Femur (tissue), 1 donor: Measurements from ENCODE around the gene PHF20.
"Not testable (repeated sequence)": the region's sequence is repeated elsewhere in the genome, so short reads cannot be mapped to it uniquely, and the experiment has no call there.

Source experiments
- DNase-seq: peaks from one replicate; pipeline ENCODE4 v3.0.0-alpha.2; 2017

The PHF20 gene

DNA sequence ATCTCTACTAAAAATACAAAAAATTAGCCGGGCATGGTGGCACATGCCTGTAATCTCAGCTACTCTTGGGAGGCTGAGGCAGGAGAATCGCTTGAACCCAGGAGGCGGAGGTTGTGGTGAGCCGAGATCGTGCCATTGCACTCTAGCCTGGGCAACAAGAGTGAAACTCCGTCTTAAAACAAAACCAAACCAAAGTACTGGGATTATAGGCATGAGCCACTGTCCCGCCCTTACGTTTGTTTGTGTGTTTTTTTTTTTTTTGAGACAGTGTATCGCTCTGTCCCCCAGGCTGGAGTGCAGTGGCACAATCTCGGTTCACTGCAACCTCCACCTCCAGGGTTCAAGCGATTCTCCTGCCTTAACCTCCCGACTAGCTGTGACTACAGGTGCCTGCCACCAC, 12.0 kb downstream of the PHF20 start:
- DNase-seq = not testable (repeated sequence)

DNA sequence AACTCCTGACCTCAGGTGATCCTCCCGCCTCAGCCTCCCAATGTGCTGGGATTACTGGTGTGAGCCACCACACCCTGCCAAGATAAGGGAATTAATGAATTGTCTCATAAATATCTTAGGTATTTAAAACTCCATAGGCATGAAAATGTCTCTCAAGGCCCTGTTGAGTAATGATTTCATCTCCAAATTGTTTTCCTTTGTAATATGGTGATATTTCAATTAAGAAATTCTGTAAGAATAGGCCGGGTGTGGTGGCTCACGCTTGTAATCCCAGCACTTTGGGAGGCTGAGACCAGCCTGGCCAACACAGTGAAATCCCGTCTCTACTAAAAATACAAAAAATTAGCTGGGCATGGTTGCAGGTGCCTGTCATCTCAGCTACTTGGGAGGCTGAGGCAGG, 13.7 kb downstream of the PHF20 start:
- DNase-seq = not testable (repeated sequence)

DNA sequence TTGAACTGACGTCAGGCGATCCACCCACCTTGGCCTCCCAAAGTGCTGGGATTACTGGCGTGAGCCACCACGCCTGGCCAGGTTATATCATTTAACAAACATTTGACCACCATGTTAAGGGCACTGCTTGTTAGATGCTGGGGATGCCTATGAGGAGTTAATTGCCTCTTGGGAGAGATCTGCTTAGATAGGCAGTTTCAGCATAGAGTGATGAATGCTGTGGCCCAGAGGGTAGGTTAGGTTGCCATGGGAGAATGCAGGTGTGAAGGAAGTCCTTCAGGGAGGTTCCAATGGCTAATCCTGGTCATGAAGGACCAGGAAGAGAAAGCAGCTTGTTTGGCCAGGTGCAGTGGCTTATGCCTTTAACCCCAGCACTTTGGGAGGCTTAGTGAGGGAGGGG, 17.0 kb downstream of the PHF20 start:
- DNase-seq = no peak

DNA sequence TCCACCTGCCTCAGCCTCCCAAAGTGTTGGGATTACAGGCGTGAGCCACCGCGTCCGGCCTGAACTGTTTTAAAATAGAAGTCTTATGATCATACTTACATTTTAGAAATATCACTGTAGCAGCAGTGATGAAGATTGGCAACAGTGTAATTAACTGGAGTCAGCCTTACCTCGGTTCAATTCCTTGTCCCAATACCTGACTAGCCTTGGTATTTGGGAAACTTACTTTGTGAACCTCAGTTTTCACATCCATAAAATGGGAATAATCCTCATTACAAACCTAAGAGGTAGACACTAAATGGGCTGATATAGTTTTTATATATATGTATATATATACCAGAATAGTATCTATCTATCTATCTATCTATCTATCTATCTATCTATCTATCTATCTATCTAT, 19.3 kb downstream of the PHF20 start:
- no peak for DNase-seq

DNA sequence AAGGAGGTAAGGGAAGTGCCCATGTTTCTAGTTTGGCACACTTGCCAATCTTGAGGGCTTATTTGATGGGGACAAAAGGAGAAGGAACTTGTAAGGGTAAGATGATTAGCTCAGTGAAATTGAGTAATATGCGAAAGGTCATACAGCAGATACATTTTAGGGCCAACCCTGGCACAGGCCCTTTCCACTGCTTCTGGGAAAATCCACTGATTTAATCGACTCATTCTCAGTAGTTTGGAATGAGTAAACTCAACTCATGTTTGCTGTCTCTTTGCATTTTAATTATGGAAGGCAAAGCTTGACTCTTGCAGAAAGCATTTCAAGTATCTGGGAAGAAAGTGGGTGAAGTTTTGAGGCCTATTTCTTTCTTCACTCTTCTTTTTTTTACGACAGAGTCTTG, 20.0 kb downstream of the PHF20 start:
- DNase-seq = no peak

DNA sequence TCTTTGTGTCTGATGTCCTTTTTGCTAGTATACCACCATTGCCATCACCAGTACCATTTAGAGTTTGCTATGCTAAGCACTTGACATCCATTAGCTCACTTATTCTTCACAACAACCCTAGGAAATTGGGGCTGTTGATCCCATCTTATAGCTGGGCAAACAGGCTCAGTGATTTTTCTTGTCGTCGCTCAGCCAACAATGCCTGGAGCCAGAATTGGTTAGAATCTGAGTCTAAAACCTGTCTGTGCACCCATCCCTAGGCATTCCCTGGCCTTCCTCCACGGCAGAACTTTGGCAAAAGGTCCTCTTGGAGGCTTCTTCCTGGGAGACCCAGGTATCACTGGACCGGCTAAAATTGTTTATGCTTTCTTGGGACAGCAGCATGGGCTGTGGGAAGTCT, 20.9 kb downstream of the PHF20 start:
- no peak for DNase-seq

DNA sequence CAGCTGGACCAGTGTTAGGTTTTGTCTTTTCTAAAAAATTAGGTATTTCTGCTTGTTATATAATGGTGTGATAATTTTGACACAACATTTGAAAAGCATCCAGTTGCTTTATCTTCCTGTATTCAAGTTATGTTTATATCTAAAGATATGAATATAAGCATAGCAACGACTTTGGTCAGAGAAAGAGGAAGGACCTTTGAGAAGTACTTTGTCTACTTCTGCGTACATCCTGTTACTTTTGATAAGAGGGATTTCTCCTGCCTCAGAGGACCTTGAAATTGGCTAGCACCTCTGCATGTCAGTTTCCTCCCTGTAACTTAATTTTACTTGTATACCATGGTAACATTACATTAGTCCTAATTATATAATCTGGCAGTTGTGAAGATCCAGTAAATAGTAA, 24.8 kb downstream of the PHF20 start:
- DNase-seq = no peak

DNA sequence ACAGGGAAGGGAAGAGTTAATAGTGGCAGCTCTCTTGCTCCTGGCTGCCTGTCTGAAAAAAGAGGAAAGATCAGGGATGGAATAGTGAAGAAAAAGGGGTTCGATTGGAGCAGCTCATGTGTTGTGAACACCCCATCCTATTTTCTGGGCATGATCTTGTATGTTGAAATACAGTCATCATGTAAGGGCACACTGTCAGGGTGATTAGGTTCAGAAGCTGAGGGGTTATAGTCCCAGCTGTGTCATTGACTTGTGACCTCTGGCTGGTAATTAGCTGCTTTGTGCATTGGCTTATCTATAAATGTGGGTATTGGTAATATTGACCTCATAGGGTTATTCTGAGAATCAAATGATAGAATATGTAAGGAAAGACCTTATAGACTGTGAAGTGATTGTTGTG, 30.1 kb downstream of the PHF20 start:
- DNase-seq = no peak

DNA sequence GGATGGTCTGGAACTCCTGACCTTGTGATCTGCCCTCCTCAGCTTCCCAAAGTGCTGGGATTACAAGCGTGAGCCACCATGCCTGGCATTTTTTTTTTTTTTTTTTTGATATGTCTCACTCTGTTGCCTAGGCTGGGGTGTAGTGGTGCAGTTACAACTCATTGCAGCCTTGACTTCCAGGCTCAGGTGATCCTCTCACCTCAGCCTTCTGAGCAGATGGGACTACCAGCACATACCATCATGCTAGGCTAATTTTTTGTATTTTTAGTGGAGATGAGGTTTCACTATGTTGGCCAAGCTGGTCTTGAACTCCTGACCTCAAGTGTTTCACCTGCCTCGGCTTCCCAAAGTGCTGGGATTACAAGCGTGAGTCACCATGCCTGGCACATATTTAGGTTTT, 34.3 kb downstream of the PHF20 start:
- no peak for DNase-seq

DNA sequence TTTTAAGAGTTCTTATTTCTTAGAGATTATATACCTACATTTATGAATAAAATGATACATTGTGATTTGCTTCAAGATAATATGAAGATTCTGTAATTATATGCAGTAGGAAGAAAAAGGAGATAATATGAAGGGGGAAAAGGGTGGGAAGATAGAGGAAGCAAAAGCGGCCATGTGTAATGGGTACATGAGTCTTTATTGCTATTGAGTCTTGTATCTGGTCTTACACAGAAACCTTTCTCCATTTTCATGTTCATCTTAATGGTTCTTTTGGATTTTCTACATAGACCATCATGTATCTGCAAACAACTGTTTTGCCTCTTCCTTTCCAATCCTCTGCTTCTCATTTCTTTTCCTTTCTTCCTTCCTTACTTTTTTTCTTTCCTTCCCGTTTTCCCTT, 36.1 kb downstream of the PHF20 start:
- no peak for DNase-seq

DNA sequence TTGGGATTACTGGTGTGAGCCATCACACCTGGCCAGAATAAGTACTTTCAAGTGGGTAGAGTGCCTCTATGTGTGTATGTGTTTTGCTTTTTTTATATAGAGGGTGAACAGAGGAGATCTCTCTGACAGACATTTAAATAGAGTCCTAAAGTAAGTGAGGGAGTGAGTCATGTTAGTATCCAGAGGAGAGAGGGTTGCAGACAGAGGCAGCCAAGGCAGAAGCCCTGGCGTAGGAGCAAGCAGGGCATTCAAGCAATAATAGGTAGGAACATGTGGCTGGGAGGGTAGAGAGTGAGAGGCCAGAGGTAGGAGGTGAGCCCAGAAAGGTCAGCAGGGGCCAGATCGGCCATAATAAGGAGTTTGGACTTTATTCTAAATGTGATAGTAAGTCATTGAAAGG, 48.9 kb downstream of the PHF20 start:
- DNase-seq = no peak

DNA sequence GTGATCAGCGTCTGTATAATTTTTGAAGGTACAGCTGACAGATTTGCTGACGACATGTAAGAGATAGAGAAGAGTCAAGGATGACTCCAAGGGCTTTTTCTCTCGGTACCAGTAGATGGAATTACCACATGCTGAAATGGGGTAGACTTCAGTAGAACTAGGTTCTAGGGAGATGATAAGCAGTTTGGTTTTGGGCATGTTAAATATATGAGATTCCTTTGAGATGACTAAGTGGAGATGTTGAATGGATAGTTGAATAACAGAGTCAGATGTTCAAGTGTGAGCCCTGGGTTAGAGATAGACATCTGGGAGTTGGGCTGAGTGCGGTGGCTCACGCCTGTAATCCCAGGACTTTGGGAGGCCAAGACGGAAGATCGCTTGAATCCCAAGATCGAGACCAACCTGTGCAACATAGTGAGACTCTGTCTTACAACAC, 50.0 kb downstream of the PHF20 start:
- DNase-seq = no peak

DNA sequence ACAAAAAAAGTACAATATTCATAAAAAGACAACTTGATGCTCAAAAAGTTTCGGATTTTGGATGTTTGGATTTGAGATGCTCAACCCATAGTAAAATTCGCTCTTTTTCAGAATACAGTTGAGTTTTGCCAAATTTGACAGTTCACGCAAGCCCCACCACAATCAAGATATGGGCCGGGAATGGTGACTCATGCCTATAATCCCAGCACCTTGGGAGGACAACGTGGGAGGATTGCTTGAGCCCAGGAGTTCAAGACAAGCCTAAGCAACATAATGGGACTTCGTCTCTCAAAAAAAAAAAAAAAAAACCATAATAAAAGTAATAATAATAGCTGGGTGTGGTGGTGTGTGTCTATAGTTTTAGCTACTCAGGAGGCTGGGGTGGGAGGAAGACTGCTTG, 51.3 kb downstream of the PHF20 start:
- no peak for DNase-seq

DNA sequence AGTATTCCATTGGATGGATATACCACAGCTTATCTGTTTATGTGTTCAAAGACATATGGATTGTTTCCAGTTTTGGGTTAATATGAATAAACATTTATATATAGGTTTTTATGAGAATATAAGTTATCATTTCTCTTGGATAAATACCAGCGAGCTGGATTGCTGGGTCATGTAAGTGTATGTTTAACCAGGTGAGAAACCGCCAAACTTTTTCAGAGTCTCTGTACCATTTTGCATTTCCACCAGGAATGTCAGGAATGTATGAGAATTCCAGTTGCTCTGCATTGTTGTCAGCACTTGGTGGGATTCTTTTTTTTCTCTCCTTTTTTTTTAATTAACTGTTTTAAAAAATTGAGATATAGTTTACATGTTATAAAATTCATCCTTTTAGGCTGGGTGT, 52.1 kb downstream of the PHF20 start:
- no peak for DNase-seq

DNA sequence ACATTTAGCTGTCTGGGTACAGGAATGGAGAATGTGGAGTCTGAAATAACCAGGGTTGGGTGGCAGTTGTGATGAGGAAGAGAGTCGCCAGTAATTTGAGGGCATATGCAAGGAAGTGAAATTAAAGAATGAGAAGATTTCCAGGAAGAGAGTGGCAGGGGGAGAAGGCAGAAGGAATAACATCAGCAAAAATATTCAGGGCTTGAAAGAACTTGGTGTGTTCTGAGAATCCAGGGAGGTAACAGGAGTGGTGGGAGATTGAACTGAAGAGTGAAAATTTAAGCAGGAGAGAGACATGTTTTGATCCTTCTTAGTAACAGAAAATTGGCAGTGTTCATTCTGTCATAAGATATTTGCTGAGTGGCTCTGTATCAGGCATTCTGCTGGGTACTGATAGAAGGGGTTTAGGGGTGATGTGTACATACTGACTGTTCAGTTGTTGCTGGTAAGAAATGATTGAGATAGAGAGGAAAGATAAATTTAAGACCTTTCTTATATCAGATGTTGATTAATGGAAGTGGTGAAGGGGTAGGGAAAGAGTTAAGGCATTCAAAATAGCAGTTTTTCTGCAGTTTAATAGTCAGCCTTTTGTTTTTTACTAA, 54.7 kb downstream of the PHF20 start:
- no peak for DNase-seq

DNA sequence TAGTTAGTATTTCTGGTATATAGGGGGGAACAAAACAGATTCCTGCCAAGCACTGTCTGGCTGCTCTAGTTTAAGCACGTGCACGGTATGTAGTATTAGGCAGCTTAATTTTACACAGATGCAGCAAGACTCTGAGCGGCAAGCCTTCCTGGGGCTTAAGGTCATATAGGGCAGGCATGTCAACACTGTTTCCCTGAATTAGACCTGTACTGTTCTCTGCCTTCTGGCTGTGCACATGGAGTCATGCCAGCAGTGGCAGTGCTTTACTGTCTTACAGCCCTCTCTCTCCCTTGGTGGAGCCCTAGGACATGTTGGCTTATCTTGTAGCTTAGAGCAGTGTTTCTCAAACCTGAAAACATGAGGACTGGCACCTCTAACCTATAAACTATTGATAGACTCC, 56.6 kb downstream of the PHF20 start:
- no peak for DNase-seq

DNA sequence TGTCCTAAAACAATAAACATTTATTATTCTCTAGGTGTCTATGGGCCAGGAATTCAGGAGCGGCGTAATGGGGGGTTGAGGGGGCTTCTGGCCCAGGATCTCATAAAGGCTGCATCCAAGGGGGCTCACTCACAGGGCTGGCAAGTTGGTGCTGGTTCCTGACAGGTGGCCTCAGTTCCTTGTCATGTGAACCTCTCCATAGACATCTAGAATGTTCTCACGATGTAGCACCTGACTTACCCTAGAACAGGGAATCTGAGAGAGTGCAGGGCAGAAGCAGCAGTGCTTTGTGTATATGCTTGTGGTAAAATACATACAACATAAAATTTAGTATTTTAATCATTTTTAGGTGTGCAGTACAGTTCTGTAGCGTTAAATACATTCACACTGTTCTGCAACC, 57.1 kb downstream of the PHF20 start:
- DNase-seq = no peak

DNA sequence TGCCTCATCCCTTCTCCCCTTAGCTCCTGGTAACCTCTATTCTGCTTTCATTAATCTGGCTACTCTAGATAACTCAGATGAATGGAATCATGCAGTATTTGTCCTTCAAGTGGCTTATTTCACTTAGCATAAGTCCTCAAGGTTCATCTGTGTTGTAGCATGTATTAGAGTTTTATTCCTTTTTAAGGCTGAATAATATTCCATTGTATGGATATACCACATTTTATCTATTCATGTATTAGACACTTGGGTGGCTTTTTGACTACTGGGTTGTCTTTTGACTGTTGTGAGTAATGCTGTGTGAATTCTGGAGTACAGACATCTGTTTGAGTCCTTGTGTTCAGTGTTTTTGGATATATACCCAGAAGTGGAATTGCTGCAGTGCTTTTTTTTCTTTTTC, 58.4 kb downstream of the PHF20 start:
- no peak for DNase-seq

DNA sequence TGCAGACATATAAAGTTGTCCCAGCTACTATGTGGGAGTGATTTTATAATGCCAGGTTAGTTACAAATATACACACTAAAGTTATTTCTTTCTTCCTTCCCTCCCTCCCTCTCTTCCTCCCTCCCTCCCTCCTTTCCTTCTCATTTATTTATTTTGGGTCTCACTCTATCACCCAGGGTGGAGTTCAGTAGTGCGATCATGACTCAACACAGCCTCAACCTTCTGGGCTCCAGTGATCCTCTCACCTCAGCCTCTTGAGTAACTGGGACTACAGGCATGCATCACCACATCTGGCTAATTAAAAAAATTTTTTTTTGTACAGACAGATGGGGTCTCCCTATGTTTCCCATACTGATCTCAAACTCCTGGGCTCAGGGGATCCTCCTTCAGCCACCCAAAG, 59.2 kb downstream of the PHF20 start:
- no peak for DNase-seq

DNA sequence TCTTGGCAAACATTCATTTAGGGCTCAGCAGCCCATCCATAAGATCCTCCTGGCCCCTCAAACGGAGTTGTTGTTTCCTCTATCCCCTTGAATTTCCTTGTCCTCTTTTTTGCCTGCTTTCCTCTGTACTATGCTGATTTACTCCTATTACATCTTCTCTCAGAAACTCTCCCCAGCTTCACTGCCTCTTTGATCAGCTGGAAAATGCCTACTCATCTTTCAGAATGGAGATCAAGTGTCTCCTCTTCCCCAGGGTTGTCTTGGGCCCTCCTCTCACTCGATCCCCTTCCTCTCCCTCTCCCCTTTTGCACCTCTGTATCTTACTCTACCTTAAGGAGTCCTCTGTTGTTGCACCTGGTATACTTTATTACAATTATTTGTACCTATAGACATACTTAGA, 60.2 kb downstream of the PHF20 start:
- DNase-seq = no peak

DNA sequence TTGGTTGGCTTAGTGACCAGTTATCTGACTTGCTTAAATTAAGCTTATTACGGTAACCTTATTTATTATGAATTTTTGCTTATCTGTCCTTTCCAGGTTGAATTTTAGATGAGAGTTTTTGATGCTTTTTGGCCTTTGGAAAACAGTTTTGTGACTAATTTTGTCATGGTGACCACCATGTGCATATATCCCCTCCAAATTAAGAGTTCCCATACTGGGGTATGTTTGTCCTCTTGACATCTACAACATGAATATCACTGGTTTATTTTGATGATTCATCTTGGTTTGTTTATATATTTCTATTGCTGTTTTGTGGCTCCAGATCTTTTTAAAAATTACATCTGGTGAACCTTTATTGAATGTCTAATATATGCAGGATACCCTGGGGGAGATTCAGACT, 61.4 kb downstream of the PHF20 start:
- no peak for DNase-seq

DNA sequence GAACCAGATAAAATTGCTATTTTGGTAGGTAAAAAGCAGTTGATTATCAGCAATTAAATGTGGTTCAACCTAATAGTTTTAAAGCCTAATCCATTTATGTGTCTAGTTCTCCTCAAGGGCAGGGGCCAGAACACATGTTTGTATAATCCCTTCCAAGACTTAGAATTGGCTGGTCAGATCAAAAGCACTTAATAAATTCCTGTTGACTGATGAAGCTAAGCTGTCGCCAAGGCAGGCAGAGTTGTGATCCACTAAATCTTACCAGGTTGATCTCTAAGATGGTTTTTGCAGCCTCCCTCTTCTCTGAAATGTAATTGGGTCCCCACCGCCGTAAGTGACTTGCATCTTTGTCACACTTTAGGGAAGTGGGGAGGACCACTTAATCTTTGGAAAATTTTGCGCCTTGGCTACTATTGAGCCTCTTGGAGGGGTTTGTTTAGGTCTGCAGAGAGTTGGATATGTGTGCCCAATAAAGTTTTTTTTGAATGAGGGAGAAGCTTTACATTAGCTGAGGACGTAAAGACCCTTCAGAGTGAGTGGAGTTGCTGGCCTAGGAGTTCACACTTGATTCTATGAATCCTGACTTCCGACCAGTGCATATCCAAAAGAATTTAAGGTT, 65.9 kb downstream of the PHF20 start:
- DNase-seq = no peak

DNA sequence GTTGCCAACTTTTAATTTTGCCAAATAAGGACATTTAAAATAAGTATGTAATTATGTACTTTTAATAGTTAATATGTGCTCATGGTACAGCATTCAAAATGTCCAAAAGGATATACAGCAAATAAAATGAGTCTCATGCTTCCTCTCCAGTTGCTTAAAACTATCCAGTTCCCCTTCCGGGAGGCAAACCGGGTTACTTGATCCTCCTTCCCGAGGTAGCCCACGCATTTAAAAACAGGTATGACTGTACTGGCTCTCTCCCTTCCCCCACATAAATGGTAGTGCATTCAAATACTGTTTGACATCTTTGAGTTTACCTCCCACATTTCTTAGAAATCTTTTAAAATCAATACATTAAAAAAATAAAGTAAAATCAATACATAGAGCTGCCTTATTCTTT, 66.4 kb downstream of the PHF20 start:
- no peak for DNase-seq

DNA sequence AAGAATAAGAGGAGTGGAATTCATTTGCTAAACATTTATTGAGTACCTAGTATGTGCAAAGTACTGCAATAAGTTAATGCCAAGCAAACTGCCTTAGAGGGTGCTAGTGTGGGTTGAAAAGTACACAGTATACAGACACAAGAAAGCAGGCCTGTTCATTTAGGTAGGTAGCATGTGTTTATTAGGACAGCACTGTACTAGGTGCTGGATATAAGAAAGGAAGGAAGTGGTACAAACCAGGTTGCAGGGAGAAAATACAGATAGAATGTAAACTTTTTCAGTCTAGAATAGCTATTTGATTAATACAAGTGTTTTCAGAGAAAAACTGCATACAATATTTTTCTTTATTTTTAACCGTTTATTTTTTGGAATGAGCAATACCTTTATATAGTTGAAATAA, 68.1 kb downstream of the PHF20 start:
- DNase-seq = no peak

DNA sequence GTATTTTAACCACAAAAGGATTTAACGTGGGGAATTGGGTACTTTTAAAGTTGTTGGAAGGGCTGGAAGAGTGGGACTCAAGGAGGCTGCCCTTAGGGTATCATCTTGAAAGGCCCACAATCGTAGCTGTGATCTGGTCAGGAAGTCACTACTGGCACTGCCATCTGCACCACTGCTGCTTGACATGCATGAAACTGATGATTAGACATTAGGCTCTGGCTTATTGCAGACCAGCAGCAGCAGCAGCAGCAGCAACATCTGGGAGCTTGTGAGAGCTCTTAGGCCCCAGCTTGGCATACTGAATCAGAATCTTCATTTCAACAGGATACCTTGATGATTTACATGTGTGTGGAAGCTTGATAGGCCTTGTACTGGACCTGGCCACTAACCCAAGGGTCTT, 68.6 kb downstream of the PHF20 start:
- DNase-seq = no peak
